NT2/D1 (cell line): ENCODE results near the gene GJD3.

Experiments
- YY1 ChIP-seq: IDR thresholded peaks from 2 replicates; pipeline ENCODE4 v1.6.1; 2011; ENCODE audit not compliant: insufficient read length, insufficient read depth
- ZNF274 ChIP-seq: IDR thresholded peaks from 2 replicates; pipeline ENCODE4 v1.6.1; 2011; ENCODE audit warnings: mild to moderate bottlenecking, low read depth, low read length

- no peak for TF ChIP-seq YY1
- TF ChIP-seq ZNF274, result no peak
These were observed at the start of gene GJD3 for GRCh38 chr17:40364121-40364861.
